ENCODE results near the gene CSNK2B. TPM values are rescaled to one million over a fixed set of nuclear protein-coding genes. Genes with fewer than 3 reads are reported as not detected.

The CSNK2B gene
- total and polyA plus RNA-seq, 9 of the 15 experiments (the other 6 are each of a cell fraction or from before 2014, with no cell fraction given): 120 to 1,126 (median 529) TPM

GRCh38 chr6:31676322-31676903 is 10.5 kb downstream of the CSNK2B start (continued):
- TF ChIP-seq LARP7 (IDR thresholded peaks at IDR 0.05) (0 out of 2 replicates have a peak, but pooled peaks have one; percentile 19), ETS1 (conservative IDR thresholded peaks at IDR 0.05; ENCODE audit: control insufficient read depth, low read depth, low read length) (no peak), BHLHE40 (IDR thresholded peaks at IDR 0.05; ENCODE audit: low read length) (0 out of 2 replicates have a peak, but pooled peaks have one; percentile 26), SMAD1 (IDR thresholded peaks at IDR 0.05; ENCODE audit: low read depth, low read length, partially characterized antibody) (no peak), MCM2 (IDR thresholded peaks at IDR 0.05; ENCODE audit: low read depth) (0 out of 2 replicates have a peak, but pooled peaks have one; percentile 35), ZNF347 (CRISPR knock-in tag; IDR thresholded peaks at IDR 0.05; ENCODE audit: low read depth) (no peak), TAF15 (IDR thresholded peaks at IDR 0.05; ENCODE audit: low read depth, low read length) (no peak), ZBED1 (IDR thresholded peaks at IDR 0.05) (no peak), TRIM28 (IDR thresholded peaks at IDR 0.05) (no peak), FOSL1 (tag; conservative IDR thresholded peaks at IDR 0.05) (no peak), CTBP1 (IDR thresholded peaks at IDR 0.05; ENCODE audit: borderline replicate concordance) (no peak; the same call in 1 of the 2 replicates), PHF8 (IDR thresholded peaks at IDR 0.05; ENCODE audit: borderline replicate concordance, low read length) (no peak), ZNF354B (CRISPR knock-in tag; IDR thresholded peaks at IDR 0.05) (no peak), GABPA (tag; conservative IDR thresholded peaks at IDR 0.05; ENCODE audit: low read depth) (no peak), MXI1 (IDR thresholded peaks at IDR 0.05; ENCODE audit: low read depth, low read length) (no peak), PHB (CRISPR knock-in tag; IDR thresholded peaks at IDR 0.05) (no peak), ZNF695 (CRISPR knock-in tag; IDR thresholded peaks at IDR 0.05) (no peak), ADNP (tag; IDR thresholded peaks at IDR 0.05) (no peak), ZNF507 (tag; conservative IDR thresholded peaks at IDR 0.05) (no peak), U2AF1 (optimal IDR thresholded peaks at IDR 0.05; ENCODE audit: low read depth, low read length) (no peak), ZSCAN32 (CRISPR knock-in tag; IDR thresholded peaks at IDR 0.05) (no peak)
- TF ChIP-seq, protein P1, sequence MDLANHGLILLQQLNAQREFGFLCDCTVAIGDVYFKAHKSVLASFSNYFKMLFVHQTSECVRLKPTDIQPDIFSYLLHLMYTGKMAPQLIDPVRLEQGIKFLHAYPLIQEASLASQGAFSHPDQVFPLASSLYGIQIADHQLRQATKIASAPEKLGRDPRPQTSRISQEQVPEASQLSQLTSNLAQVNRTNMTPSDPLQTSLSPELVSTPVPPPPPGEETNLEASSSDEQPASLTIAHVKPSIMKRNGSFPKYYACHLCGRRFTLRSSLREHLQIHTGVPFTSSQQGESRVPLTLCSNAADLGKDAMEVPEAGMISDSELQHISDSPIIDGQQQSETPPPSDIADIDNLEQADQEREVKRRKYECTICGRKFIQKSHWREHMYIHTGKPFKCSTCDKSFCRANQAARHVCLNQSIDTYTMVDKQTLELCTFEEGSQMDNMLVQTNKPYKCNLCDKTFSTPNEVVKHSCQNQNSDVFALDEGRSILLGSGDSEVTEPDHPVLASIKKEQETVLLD (IDR thresholded peaks at IDR 0.05): no peak
- TF ChIP-seq, protein P2, sequence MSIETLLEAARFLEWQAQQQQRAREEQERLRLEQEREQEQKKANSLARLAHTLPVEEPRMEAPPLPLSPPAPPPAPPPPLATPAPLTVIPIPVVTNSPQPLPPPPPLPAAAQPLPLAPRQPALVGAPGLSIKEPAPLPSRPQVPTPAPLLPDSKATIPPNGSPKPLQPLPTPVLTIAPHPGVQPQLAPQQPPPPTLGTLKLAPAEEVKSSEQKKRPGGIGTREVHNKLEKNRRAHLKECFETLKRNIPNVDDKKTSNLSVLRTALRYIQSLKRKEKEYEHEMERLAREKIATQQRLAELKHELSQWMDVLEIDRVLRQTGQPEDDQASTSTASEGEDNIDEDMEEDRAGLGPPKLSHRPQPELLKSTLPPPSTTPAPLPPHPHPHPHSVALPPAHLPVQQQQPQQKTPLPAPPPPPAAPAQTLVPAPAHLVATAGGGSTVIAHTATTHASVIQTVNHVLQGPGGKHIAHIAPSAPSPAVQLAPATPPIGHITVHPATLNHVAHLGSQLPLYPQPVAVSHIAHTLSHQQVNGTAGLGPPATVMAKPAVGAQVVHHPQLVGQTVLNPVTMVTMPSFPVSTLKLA (conservative IDR thresholded peaks at IDR 0.05): no peak
- TF ChIP-seq, protein P3, sequence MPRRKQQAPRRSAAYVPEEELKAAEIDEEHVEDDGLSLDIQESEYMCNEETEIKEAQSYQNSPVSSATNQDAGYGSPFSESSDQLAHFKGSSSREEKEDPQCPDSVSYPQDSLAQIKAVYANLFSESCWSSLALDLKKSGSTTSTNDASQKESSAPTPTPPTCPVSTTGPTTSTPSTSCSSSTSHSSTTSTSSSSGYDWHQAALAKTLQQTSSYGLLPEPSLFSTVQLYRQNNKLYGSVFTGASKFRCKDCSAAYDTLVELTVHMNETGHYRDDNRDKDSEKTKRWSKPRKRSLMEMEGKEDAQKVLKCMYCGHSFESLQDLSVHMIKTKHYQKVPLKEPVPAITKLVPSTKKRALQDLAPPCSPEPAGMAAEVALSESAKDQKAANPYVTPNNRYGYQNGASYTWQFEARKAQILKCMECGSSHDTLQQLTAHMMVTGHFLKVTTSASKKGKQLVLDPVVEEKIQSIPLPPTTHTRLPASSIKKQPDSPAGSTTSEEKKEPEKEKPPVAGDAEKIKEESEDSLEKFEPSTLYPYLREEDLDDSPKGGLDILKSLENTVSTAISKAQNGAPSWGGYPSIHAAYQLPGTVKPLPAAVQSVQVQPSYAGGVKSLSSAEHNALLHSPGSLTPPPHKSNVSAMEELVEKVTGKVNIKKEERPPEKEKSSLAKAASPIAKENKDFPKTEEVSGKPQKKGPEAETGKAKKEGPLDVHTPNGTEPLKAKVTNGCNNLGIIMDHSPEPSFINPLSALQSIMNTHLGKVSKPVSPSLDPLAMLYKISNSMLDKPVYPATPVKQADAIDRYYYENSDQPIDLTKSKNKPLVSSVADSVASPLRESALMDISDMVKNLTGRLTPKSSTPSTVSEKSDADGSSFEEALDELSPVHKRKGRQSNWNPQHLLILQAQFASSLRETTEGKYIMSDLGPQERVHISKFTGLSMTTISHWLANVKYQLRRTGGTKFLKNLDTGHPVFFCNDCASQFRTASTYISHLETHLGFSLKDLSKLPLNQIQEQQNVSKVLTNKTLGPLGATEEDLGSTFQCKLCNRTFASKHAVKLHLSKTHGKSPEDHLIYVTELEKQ (CRISPR knock-in tag; IDR thresholded peaks at IDR 0.05): no peak
